Pancreas (tissue), 10 donors: ENCODE data around the gene PITRM1. TPM values are rescaled to one million over a fixed set of nuclear protein-coding genes. Genes with fewer than 3 reads are reported as not detected.

ENCODE experiments used
- ATAC-seq, 4 donors: fragments of 200-7000 bp; cut with Tn5 transposase; one replicate each; pipeline versions ENCODE4 v1.8.0 to v1.9.1; 2020; ENCODE audit warnings: mild to moderate bottlenecking in 4 of 4, moderate library complexity in 4 of 4
- DNase-seq, 6 donors: peaks; one replicate each; pipeline ENCODE4 v3.0.0-alpha.2; 2020
- FAIRE-seq: peaks from 2 replicates; lab custom pipeline; 2012; peaks lifted over from hg19 to GRCh38; lab: Jason Lieb, UNC
- H3K27ac ChIP-seq, 4 donors: fragments of 200-600 bp; sonication (generic); 1 replicate in 3 of 4; 2 replicates in 1 of 4; pipeline versions ENCODE4 v1.5.0 to v1.8.0; 2020
- H3K27me3 ChIP-seq, 4 donors: fragments of 200-600 bp; one replicate each; pipeline ENCODE4 v1.8.0; 2021
- H3K36me3 ChIP-seq, 3 donors: fragments of 200-600 bp; sonication (generic) in 1 of 3; one replicate each; pipeline versions ENCODE4 v1.5.0 to v1.8.0; 2020 to 2021
- H3K4me1 ChIP-seq, 3 donors: fragments of 200-600 bp; one replicate each; pipeline ENCODE4 v1.8.0; 2021
- H3K4me3 ChIP-seq, 4 donors: fragments of 200-600 bp; sonication (generic) in 2 of 4; one replicate each; pipeline versions ENCODE4 v1.5.0 to v1.8.0; 2020 to 2021
- H3K9me3 ChIP-seq, 4 donors: fragments of 200-600 bp; one replicate each; pipeline ENCODE4 v1.8.0; 2021
- CTCF ChIP-seq, 4 donors: fragments of 200-600 bp; sonication (generic) in 3 of 4; IDR thresholded peaks; one replicate each; pipeline versions ENCODE4 v1.5.0 to v1.8.0; 2021; ENCODE audit warnings: antibody characterized with exemption in 4 of 4
- WGBS, 2 donors: extraction: QIAGEN DNeasy Blood & Tissue Kit; methylation state at CpG; one replicate each; pipeline ENCODE4 v1.1.7; 2013; 5-methylcytosine and 5-hydroxymethylcytosine counted together
- intact Hi-C, 3 donors: fragments of 100-400 bp; cut with DNase I; formaldehyde crosslinking; loops; one replicate each; pipeline versions ENCODE4 v1.11.1 to v1.14.2; 2022
- polyA plus RNA-seq, 2 donors: library from polyadenylated mRNA; stranded (reverse); fragments of 200-250 nt; gene quantifications; one replicate each; pipeline ENCODE4 v1.2.3, GENCODE V29; 2013
- total RNA-seq, 6 donors: library from RNA; stranded (reverse); fragmentation: NEBNext Ultra II Directional in 4 of 6; extraction: Animal tissue kit (Norgen Biotek cat#: 25700) in 4 of 6; gene quantifications; one replicate each; pipeline versions ENCODE4 v1.2.1 to v1.2.4, GENCODE V29; 2021 to 2023
- donor health status: healthy with polysubstance abuse.
- donor health status: DM: no; HTN: no; CAD: no; lungs with moderate emphysema.
- donor health status: DM: no; HTN: no; CAD: no.
- donor health status: control.
- donor health status: control.
- donor health status: Bipolar disorder and iron deficiency.
- donor health status: DM: yes; HTN: yes; CAD: no.
- donor health status: DM: no; HTN: no; CAD: no.
- donor health status: DM: no; HTN: no; CAD: no.
- donor health status: DM: yes; HTN: yes; CAD: no.

PITRM1 gene
- total and polyA plus RNA-seq, 8 donors: 24.7 to 73.6 (median 31.5) TPM

GRCh38 chr10:3126741-3127346, 45.7 kb downstream of the PITRM1 start:
- H3K36me3 ChIP-seq: peaks cover 0 to 5% (median 0%) of the 10 kb centered on the region in 3 donors
- peaks cover 0 to 2% (median 0%) of the 10 kb centered on the region in 3 donors for H3K4me1 ChIP-seq
- DNase-seq (peak in 5 of 6 donors; percentile 41 to 81 (median 51)), FAIRE-seq (no peak), ATAC-seq (peak; percentile 70 to 87 (median 86))
- intact Hi-C loops: no loop called here
- 8 to 10% methylated on average over 25 of the region's 25 CpGs for WGBS, 2 donors
- no peaks in the 10 kb centered on the region for H3K9me3 ChIP-seq
- H3K27me3 ChIP-seq: no peaks in the 10 kb centered on the region
- TF ChIP-seq CTCF (IDR thresholded peaks at IDR 0.05): no peak
- H3K27ac ChIP-seq: peak overlapping the region in 3 of 4 donors; percentile 38 to 67 (median 56)
- H3K4me3 ChIP-seq: no peak overlapping the region

- FAIRE-seq: no peak
- peak overlapping the region in 2 of 4 donors; percentile 56 to 67 for H3K27ac ChIP-seq
- WGBS, 2 donors: 59 to 69% methylated on average over 15 of the region's 15 CpGs
- H3K4me3 ChIP-seq: no peak overlapping the region
- H3K36me3 ChIP-seq: peaks cover 0 to 5% (median 0%) of the 10 kb centered on the region in 3 donors
- no peaks in the 10 kb centered on the region for H3K27me3 ChIP-seq
- peaks cover 0 to 2% (median 0%) of the 10 kb centered on the region in 3 donors for H3K4me1 ChIP-seq
- intact Hi-C loops: no loop called here
- ATAC-seq: peak in 2 of 4 donors; percentile 3 to 13
- no peaks in the 10 kb centered on the region for H3K9me3 ChIP-seq
- no peak for DNase-seq
- TF ChIP-seq CTCF (IDR thresholded peaks at IDR 0.05): no peak
Measured at GRCh38 chr10:3126249-3126648, 46.3 kb downstream of the PITRM1 start.

- DNase-seq: no peak
- Histone ChIP-seq H3K27ac (no peak overlapping the region), H3K27me3 (no peaks in the 10 kb centered on the region), H3K4me1 (peaks cover 0 to 2% (median 0%) of the 10 kb centered on the region in 3 donors), H3K4me3 (no peak overlapping the region), H3K36me3 (peaks cover 0 to 5% (median 0%) of the 10 kb centered on the region in 3 donors), H3K9me3 (no peaks in the 10 kb centered on the region)
- TF ChIP-seq CTCF (IDR thresholded peaks at IDR 0.05): no peak
- intact Hi-C loops: no loop called here
- ATAC-seq: no peak
- 76 to 85% methylated on average over 24 of the region's 24 CpGs for WGBS, 2 donors
- no peak for FAIRE-seq
Measured at GRCh38 chr10:3125527-3126170, 46.9 kb downstream of the PITRM1 start.

- no peak overlapping the region for H3K4me3 ChIP-seq
- no peaks in the 10 kb centered on the region for H3K9me3 ChIP-seq
- no peak for TF ChIP-seq CTCF (IDR thresholded peaks at IDR 0.05)
- 79 to 83% methylated on average over 40 of the region's 40 CpGs for WGBS, 2 donors
- FAIRE-seq: no peak
- H3K27me3 ChIP-seq: no peaks in the 10 kb centered on the region
- H3K36me3 ChIP-seq: peaks cover 0 to 5% (median 0%) of the 10 kb centered on the region in 3 donors
- DNase-seq: no peak
- no peak overlapping the region for H3K27ac ChIP-seq
- ATAC-seq: no peak
- intact Hi-C loops: no loop called here
- H3K4me1 ChIP-seq: peaks cover 0 to 2% (median 0%) of the 10 kb centered on the region in 3 donors
Measured at GRCh38 chr10:3124412-3125175, 48.0 kb downstream of the PITRM1 start.
